HEK293 (cell line): ENCODE measurements around the gene FBXL4.
A peak's percentile ranks its signal among the peaks of the same experiment; 100 is the strongest.

Experiments
- CTCF ChIA-PET: fragments of 350-600 bp; formaldehyde crosslinking; extraction: SDS; loops from one replicate; lab custom pipeline; 2021; ENCODE audit warnings: antibody characterized with exemption; lab: Yijun Ruan, JAX
- POLR2A ChIA-PET: fragments of 300-600 bp; formaldehyde crosslinking; extraction: SDS; loops from one replicate; lab custom pipeline; 2020; ENCODE audit warnings: antibody characterized with exemption, inconsistent platforms; lab: Yijun Ruan, JAX
- H3K27ac ChIP-seq: fragments of 200-500 bp; sonication (Bioruptor generic); 2 replicates; pipeline ENCODE4 v1.5.1; 2014; ENCODE audit warnings: low read depth, low read length, control low read depth, inconsistent platforms; ENCODE audit errors: extremely low read depth
- H3K36me3 ChIP-seq, 2 experiments: fragments of 200-500 bp in 1 of 2; sonication (Bioruptor generic) in 1 of 2; 1 replicate in 1 of 2; 2 replicates in 1 of 2; pipeline ENCODE4 v1.5.1; 2014 to 2017; ENCODE audit warnings: inconsistent platforms in 2 of 2, low read length in 2 of 2; ENCODE audit not compliant: control insufficient read depth in 2 of 2, insufficient read depth in 1 of 2
- H3K4me1 ChIP-seq: fragments of 200-500 bp; sonication (Bioruptor generic); 2 replicates; pipeline ENCODE4 v1.5.1; 2014; ENCODE audit warnings: mild to moderate bottlenecking, low read length, inconsistent platforms; ENCODE audit not compliant: control insufficient read depth, insufficient read depth
- H3K4me3 ChIP-seq: 2 replicates; pipeline ENCODE4 v1.5.1; 2011; ENCODE audit warnings: low read depth, mild to moderate bottlenecking, control low read depth, low read length, moderate library complexity
- H3K9me3 ChIP-seq: fragments of 200-500 bp; sonication (Bioruptor generic); 2 replicates; pipeline ENCODE4 v1.5.1; 2014; ENCODE audit warnings: low read depth, low read length, inconsistent platforms; ENCODE audit not compliant: control insufficient read depth, insufficient read depth
- ATF2 ChIP-seq: fragments of 450-650 bp; formaldehyde crosslinking; IDR thresholded peaks from 2 replicates; pipeline ENCODE4 v1.5.1; 2016; ENCODE audit warnings: missing biosample characterization, missing genetic modification characterization, low read depth
- GFI1B ChIP-seq: fragments of 450-650 bp; formaldehyde crosslinking; IDR thresholded peaks from 2 replicates; pipeline ENCODE4 v1.5.1; 2016; ENCODE audit warnings: missing biosample characterization, missing genetic modification characterization
- MEIS1 ChIP-seq: sonication (generic); formaldehyde crosslinking; IDR thresholded peaks from 2 replicates; pipeline ENCODE4 v1.8.1; 2022; ENCODE audit warnings: missing genetic modification reagents, mild to moderate bottlenecking, borderline replicate concordance
- OVOL3 ChIP-seq: fragments of 450-650 bp; formaldehyde crosslinking; IDR thresholded peaks from 2 replicates; pipeline ENCODE4 v1.5.1; 2016; ENCODE audit warnings: missing biosample characterization, missing genetic modification characterization
- PRDM1 ChIP-seq: fragments of 450-650 bp; formaldehyde crosslinking; IDR thresholded peaks from 2 replicates; pipeline ENCODE4; 2016; ENCODE audit warnings: missing biosample characterization, missing genetic modification characterization
- ZBTB1 ChIP-seq: fragments of 450-650 bp; formaldehyde crosslinking; IDR thresholded peaks from 2 replicates; pipeline ENCODE4 v1.5.1; 2016; ENCODE audit warnings: missing biosample characterization, missing genetic modification characterization
- ZBTB20 ChIP-seq: fragments of 450-650 bp; formaldehyde crosslinking; IDR thresholded peaks from 2 replicates; pipeline ENCODE4 v1.5.1; 2016; ENCODE audit warnings: missing biosample characterization, missing genetic modification characterization
- ZBTB6 ChIP-seq: fragments of 450-650 bp; formaldehyde crosslinking; IDR thresholded peaks from 2 replicates; pipeline ENCODE4 v1.5.1; 2017; ENCODE audit warnings: missing biosample characterization, missing genetic modification characterization
- ZIC2 ChIP-seq: fragments of 450-650 bp; formaldehyde crosslinking; IDR thresholded peaks from 2 replicates; pipeline ENCODE4 v1.5.1; 2016; ENCODE audit warnings: missing biosample characterization, missing genetic modification characterization
- ZNF10 ChIP-seq: fragments of 450-650 bp; formaldehyde crosslinking; IDR thresholded peaks from 2 replicates; pipeline ENCODE4 v1.5.1; 2017; ENCODE audit warnings: missing biosample characterization, missing genetic modification characterization
- ZNF169 ChIP-seq: fragments of 450-650 bp; formaldehyde crosslinking; IDR thresholded peaks from 2 replicates; pipeline ENCODE4 v1.5.1; 2016; ENCODE audit warnings: missing biosample characterization, missing genetic modification characterization
- ZNF202 ChIP-seq: fragments of 450-650 bp; formaldehyde crosslinking; IDR thresholded peaks from 2 replicates; pipeline ENCODE4 v1.5.1; 2016; ENCODE audit warnings: missing biosample characterization, missing genetic modification characterization, borderline replicate concordance
- ZNF211 ChIP-seq: fragments of 450-650 bp; formaldehyde crosslinking; IDR thresholded peaks from 2 replicates; pipeline ENCODE4 v1.5.1; 2016; ENCODE audit warnings: low read depth, missing biosample characterization, missing genetic modification characterization
- ZNF266 ChIP-seq: fragments of 450-650 bp; formaldehyde crosslinking; IDR thresholded peaks from 2 replicates; pipeline ENCODE4 v1.5.1; 2016; ENCODE audit warnings: missing biosample characterization, missing genetic modification characterization, low read depth
- ZNF37A ChIP-seq: fragments of 450-650 bp; IDR thresholded peaks from 2 replicates; pipeline ENCODE4 v1.5.1; 2018; ENCODE audit warnings: missing biosample characterization, missing genetic modification characterization
- ZNF394 ChIP-seq: fragments of 450-650 bp; formaldehyde crosslinking; IDR thresholded peaks from 2 replicates; pipeline ENCODE4 v1.5.1; 2016; ENCODE audit warnings: missing biosample characterization, missing genetic modification characterization, mild to moderate bottlenecking, moderate library complexity, borderline replicate concordance
- ZNF449 ChIP-seq: fragments of 450-650 bp; formaldehyde crosslinking; IDR thresholded peaks from 2 replicates; pipeline ENCODE4 v1.5.1; 2017; ENCODE audit warnings: missing biosample characterization, mild to moderate bottlenecking, missing genetic modification characterization, moderate library complexity
- ZNF639 ChIP-seq: fragments of 450-650 bp; formaldehyde crosslinking; IDR thresholded peaks from 2 replicates; pipeline ENCODE4 v1.5.1; 2016; ENCODE audit warnings: missing biosample characterization, missing genetic modification characterization
- ZNF654 ChIP-seq: fragments of 450-650 bp; formaldehyde crosslinking; IDR thresholded peaks from 2 replicates; pipeline ENCODE4 v1.5.1; 2016; ENCODE audit warnings: low read depth, missing biosample characterization, missing genetic modification characterization
- ZNF776 ChIP-seq: fragments of 450-650 bp; formaldehyde crosslinking; IDR thresholded peaks from 2 replicates; pipeline ENCODE4 v1.5.0; 2017; ENCODE audit warnings: missing biosample characterization, missing genetic modification characterization, borderline replicate concordance
- ZNF777 ChIP-seq: fragments of 450-650 bp; formaldehyde crosslinking; IDR thresholded peaks from 2 replicates; pipeline ENCODE4 v1.5.1; 2017; ENCODE audit warnings: missing biosample characterization, missing genetic modification characterization, borderline replicate concordance
- ZNF785 ChIP-seq: fragments of 450-650 bp; formaldehyde crosslinking; IDR thresholded peaks from 2 replicates; pipeline ENCODE4 v1.5.1; 2016; ENCODE audit warnings: missing biosample characterization, missing genetic modification characterization
- ZSCAN18 ChIP-seq: fragments of 450-650 bp; formaldehyde crosslinking; IDR thresholded peaks from 2 replicates; pipeline ENCODE4 v1.5.1; 2016; ENCODE audit warnings: missing biosample characterization, missing genetic modification characterization
- ZSCAN30 ChIP-seq: fragments of 450-650 bp; IDR thresholded peaks from 2 replicates; pipeline ENCODE4 v1.5.1; 2018; ENCODE audit warnings: missing biosample characterization, mild to moderate bottlenecking, missing genetic modification characterization, moderate library complexity
- ZXDB ChIP-seq: fragments of 450-650 bp; formaldehyde crosslinking; IDR thresholded peaks from 2 replicates; pipeline ENCODE4 v1.5.1; 2016; ENCODE audit warnings: missing biosample characterization, missing genetic modification characterization

Gene FBXL4

GRCh38 chr6:98834060-98835031 is 113.4 kb downstream of the FBXL4 start, which contains the start of gene POU3F2 (continued):
- no peak for TF ChIP-seq ZBTB1 (tag by site-specific recombination)
- TF ChIP-seq ZNF785 (tag by site-specific recombination), result 0 out of 2 replicates have a peak, but pooled peaks have one; percentile 18
- peak; percentile 73; the same call in 1 of the 2 replicates for TF ChIP-seq ZBTB6 (tag by site-specific recombination)
- TF ChIP-seq ZNF169 (tag by site-specific recombination), result peak; percentile 82
- TF ChIP-seq ZSCAN18 (tag by site-specific recombination), result 0 out of 2 replicates have a peak, but pooled peaks have one; percentile 10
- TF ChIP-seq ZBTB20 (tag by site-specific recombination), result peak; percentile 16; the same call in 1 of the 2 replicates
- no peak for TF ChIP-seq ZNF211 (tag by site-specific recombination)
- peak; percentile 59 for TF ChIP-seq ZXDB (tag by site-specific recombination)
- peak; percentile 21; the same call in 1 of the 2 replicates for TF ChIP-seq ZNF394 (tag by site-specific recombination)
- no peak for TF ChIP-seq ZNF449 (tag by site-specific recombination)
- no peak for TF ChIP-seq GFI1B (tag by site-specific recombination)
- TF ChIP-seq ZNF37A, result no peak
- TF ChIP-seq OVOL3 (tag by site-specific recombination), result peak; percentile 78; the same call in 1 of the 2 replicates
- TF ChIP-seq PRDM1, result peak; percentile 100

- Histone ChIP-seq H3K27ac (peak overlapping the region; percentile 80), H3K4me3 (peak overlapping the region; percentile 53), H3K9me3 (no peaks in the 10 kb centered on the region), H3K36me3 (no peaks in the 10 kb centered on the region), H3K4me1 (no peaks in the 10 kb centered on the region; the same call in 1 of the 2 replicates)
- CTCF ChIA-PET, result interaction anchor here (0.6 to 1.6 kb wide), 3 partner anchors 10 to 59 kb away, joined by 3 to 7 read pairs (median 3); no protein-coding TSS in a partner anchor
- POLR2A ChIA-PET, result interaction anchor here (0.7 to 1.7 kb wide), 8 partner anchors 8 to 980 kb away, joined by 3 to 8 read pairs (median 5); partner anchors contain the start of gene FBXL4
- TF ChIP-seq ZNF776 (tag by site-specific recombination), result no peak
- TF ChIP-seq ZIC2 (tag by site-specific recombination), result peak; percentile 21; the same call in 1 of the 2 replicates
- no peak for TF ChIP-seq ZNF266 (tag by site-specific recombination)
- no peak for TF ChIP-seq ZNF777 (tag by site-specific recombination)
- TF ChIP-seq MEIS1 (CRISPR knock-in tag), result no peak
- TF ChIP-seq ZNF639 (tag by site-specific recombination), result no peak
- no peak for TF ChIP-seq ZSCAN30 (tag by site-specific recombination)
- no peak for TF ChIP-seq ZNF202
- TF ChIP-seq ZNF654 (tag by site-specific recombination), result no peak
- TF ChIP-seq GFI1B (tag by site-specific recombination), result no peak
- no peak for TF ChIP-seq ATF2 (tag by site-specific recombination)
- no peak for TF ChIP-seq ZBTB1 (tag by site-specific recombination)
- peak; percentile 71; the same call in 1 of the 2 replicates for TF ChIP-seq ZNF10 (tag by site-specific recombination)
These were observed 114.3 kb downstream of the FBXL4 start for GRCh38 chr6:98833307-98834059.
